GM12865 (cell line): Measurements from ENCODE around the gene IGFBPL1.

Experiments used
- DNase-seq: peaks from one replicate; pipeline ENCODE4 v3.0.0; 2010; ENCODE audit warnings: low read depth
- H3K4me3 ChIP-seq: 2 replicates; pipeline ENCODE4 v1.5.1; 2011; ENCODE audit warnings: mild to moderate bottlenecking, low read depth, low read length, control low read depth
- CTCF ChIP-seq: IDR thresholded peaks from 2 replicates; pipeline ENCODE4 v1.5.1; 2011; ENCODE audit warnings: low read length, control low read depth, low read depth, inconsistent platforms; ENCODE audit not compliant: insufficient read depth; ENCODE audit errors: missing control alignments

IGFBPL1 gene

DNA sequence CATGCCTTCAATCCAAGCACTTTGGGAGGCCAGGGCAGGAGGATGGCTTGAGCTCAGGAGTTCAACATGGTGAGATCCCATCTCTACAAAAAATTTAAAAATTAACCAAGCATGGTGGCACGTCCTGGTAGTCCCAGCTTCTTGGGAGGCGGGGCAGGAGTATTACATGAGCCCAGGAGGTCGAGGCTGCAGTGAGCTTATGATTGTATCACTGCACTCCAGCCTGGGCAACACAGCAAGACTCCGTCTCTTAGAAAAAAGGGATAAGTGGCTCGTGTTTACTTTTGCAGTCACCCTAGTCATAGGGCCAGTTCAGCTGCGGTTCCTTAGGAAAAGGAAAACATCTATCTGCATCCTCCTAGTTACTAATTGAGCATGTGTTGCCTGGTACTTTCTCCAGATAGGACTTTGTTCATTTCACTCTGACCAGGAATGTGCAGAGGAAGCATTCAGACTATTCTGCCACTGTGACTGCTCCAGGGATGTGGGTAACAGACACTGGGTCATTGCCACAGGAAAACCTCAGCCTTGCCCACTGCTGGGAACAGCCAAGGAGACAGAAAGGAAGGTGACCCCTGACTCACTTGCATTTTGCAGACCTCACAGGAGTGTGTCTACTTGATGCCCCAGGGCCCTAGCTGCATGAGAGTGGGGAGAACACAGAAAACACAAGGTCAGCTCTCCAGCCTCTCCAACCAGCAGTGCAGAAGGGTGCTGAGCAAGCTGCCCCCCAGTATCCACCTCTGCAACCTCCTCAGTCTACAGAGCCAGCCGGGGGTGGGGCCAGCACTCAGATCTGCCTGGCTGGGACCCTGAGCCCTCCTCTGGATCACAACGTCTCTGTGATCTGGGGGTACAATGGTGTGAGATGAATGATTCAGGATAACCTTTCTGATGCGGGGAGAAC lies 65.6 kb downstream of the IGFBPL1 start:
- no peak for TF ChIP-seq CTCF
- no peak overlapping the region for H3K4me3 ChIP-seq
- no peak for DNase-seq

DNA sequence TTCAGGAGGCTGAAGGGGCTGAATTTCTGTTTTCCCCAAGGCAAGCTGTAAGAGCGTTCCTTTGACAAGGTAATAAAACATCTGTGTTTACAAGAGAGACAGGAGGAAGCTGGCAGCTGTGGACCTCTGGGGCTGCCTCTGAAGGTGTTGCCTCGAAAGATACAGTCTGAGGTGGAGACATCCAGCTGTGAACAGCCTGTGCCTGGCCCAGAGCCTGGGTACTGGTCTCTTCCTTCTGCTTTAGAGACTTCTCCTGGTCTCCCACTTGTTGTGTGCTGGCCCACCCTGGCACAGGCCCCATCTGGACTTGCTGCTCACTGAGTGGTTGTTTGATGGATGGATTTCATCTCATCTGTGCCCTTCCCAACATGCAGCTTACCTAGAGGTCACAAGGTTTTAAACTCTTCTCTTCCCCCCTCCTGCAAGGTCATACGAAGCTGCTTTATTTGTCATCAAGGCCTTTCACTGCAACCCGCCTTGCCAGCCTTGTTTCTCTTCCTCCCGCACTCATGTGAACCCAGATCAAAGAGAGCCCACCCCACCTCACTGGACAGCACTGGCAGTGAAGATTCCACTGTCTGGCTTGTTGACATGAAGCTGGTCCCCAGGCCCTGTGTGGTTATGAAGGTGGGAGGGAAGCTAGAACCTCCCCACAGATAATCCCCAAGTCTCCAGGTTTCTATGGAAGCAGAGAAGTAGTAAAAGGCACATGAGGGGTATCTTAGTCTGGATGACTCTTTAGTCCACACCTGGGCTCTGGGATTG lies 66.7 kb downstream of the IGFBPL1 start:
- DNase-seq, result no peak
- no peak overlapping the region for H3K4me3 ChIP-seq
- TF ChIP-seq CTCF, result no peak

DNA sequence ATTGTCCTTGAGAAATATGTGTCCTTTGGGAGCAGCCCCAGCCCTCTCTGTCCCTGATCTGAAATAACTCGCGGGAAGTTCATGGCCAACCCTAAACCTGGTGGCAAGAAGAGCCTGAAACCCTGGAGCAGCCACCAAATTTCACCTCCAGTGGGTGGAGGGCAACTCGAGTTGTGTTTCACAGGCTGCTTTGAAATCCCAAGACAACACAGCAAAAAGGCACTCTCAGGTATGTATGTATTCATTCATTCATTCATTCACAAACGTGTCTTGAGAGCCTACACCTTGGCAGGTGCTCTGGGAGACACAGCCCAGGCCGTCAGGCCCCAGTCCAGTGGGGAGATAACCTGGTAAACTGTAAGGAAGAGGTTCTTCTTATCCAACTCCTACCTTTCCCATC lies 67.4 kb downstream of the IGFBPL1 start:
- no peak for TF ChIP-seq CTCF
- no peak for DNase-seq
- H3K4me3 ChIP-seq, result no peak overlapping the region
